SK-N-MC (cell line): ENCODE results near the gene COL12A1.

Source experiments
- EZH2 ChIP-seq: fragments of 200-600 bp; sonication (generic); IDR thresholded peaks from one replicate; pipeline ENCODE4 v1.6.1; 2017; ENCODE audit warnings: antibody characterized with exemption
- POLR2AphosphoS5 ChIP-seq: IDR thresholded peaks from 2 replicates; pipeline ENCODE4 v1.6.1; 2012; ENCODE audit warnings: mild to moderate bottlenecking, low read depth, low read length, borderline replicate concordance

DNA sequence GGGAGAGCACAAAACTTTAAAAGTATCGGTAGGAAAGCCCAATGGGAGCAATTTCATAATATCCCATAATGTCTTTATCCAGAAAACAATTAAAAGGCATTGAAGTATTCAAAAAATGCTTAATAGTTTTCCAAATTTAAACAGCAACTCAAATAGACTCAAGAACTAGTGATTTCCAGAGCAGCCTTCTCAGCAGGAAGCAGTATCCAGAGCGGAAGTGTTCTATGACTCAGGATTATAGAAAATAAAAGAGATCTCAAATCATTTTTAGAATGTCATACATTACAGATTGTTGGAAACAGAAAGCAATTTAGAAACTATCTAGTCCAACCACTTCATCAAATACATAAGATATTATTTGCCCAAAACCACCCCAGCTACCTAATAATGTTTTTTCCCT lies 79.3 kb downstream of the COL12A1 start:
- no peak for TF ChIP-seq POLR2AphosphoS5
- TF ChIP-seq EZH2: no peak
